Retinal pigment epithelial cell (primary cell): ENCODE data around the gene SGSH.

Experiments
- DNase-seq: peaks from one replicate; pipeline ENCODE4 v3.0.0-alpha.2; 2010; ENCODE audit warnings: low read depth
- H3K4me3 ChIP-seq: 2 replicates; pipeline ENCODE4 v1.5.1; 2011; ENCODE audit warnings: mild to moderate bottlenecking, low read length, control low read depth, moderate library complexity
- CTCF ChIP-seq: conservative IDR thresholded peaks from 2 replicates; pipeline ENCODE4 v1.5.1; 2011; ENCODE audit warnings: low read depth, low read length, control low read depth, inconsistent platforms

The SGSH gene

GRCh38 chr17:80214878-80215210, 5.3 kb downstream of the SGSH start:
- no peak for TF ChIP-seq CTCF
- DNase-seq: no peak
- no peak overlapping the region for H3K4me3 ChIP-seq

- no peak for TF ChIP-seq CTCF
- no peak for DNase-seq
- no peak overlapping the region for H3K4me3 ChIP-seq
These were observed 5.9 kb downstream of the SGSH start for GRCh38 chr17:80214012-80214877.

GRCh38 chr17:80213643-80213975, 6.5 kb downstream of the SGSH start:
- no peak for DNase-seq
- H3K4me3 ChIP-seq: no peak overlapping the region
- TF ChIP-seq CTCF: no peak

GRCh38 chr17:80212962-80213642, 7.0 kb downstream of the SGSH start:
- H3K4me3 ChIP-seq: no peak overlapping the region
- TF ChIP-seq CTCF: no peak
- no peak for DNase-seq

- no peak overlapping the region for H3K4me3 ChIP-seq
- TF ChIP-seq CTCF: no peak
- no peak for DNase-seq
These were observed 7.6 kb downstream of the SGSH start for GRCh38 chr17:80212511-80212910.

GRCh38 chr17:80212109-80212508, 8.0 kb downstream of the SGSH start:
- TF ChIP-seq CTCF: no peak
- DNase-seq: no peak
- H3K4me3 ChIP-seq: no peak overlapping the region

- TF ChIP-seq CTCF: no peak
- no peak for DNase-seq
- H3K4me3 ChIP-seq: no peak overlapping the region
These were observed 9.6 kb downstream of the SGSH start for GRCh38 chr17:80210348-80211108.
